Ectodermal cell (in vitro differentiated cells): Measurements from ENCODE around the gene ZFYVE9.
"Not testable (repeated sequence)": the region's sequence is repeated elsewhere in the genome, so short reads cannot be mapped to it uniquely, and the experiment has no call there.

Experiments used
- H3K27ac ChIP-seq: 2 replicates; pipeline ENCODE4 v1.7.0; 2013; ENCODE audit warnings: mild to moderate bottlenecking, low read depth, low read length; ENCODE audit not compliant: insufficient read depth, poor library complexity, severe bottlenecking
- H3K27me3 ChIP-seq: 2 replicates; pipeline ENCODE4 v1.7.0; 2013; ENCODE audit warnings: mild to moderate bottlenecking, low read length; ENCODE audit not compliant: insufficient read depth, control insufficient read depth, poor library complexity, severe bottlenecking
- H3K36me3 ChIP-seq: one replicate; pipeline ENCODE4 v1.7.0; 2013; ENCODE audit warnings: low read length; ENCODE audit not compliant: control insufficient read depth, insufficient read depth
- H3K4me1 ChIP-seq: one replicate; pipeline ENCODE4 v1.7.0; 2013; ENCODE audit warnings: low read length; ENCODE audit not compliant: control insufficient read depth, insufficient read depth
- H3K4me3 ChIP-seq: 2 replicates; pipeline ENCODE4 v1.7.0; 2013; ENCODE audit warnings: low read depth, low read length, control low read depth; ENCODE audit not compliant: insufficient read depth
- H3K9me3 ChIP-seq: 2 replicates; pipeline ENCODE4 v1.7.0; 2013; ENCODE audit warnings: mild to moderate bottlenecking, low read length, moderate library complexity; ENCODE audit not compliant: control insufficient read depth
- WGBS, 2 experiments: methylation state at CpG; one replicate each; pipeline ENCODE4 v1.1.7; 2013; ENCODE audit warnings: missing lambda C conversion rate in 2 of 2; 5-methylcytosine and 5-hydroxymethylcytosine counted together

Gene ZFYVE9

DNA sequence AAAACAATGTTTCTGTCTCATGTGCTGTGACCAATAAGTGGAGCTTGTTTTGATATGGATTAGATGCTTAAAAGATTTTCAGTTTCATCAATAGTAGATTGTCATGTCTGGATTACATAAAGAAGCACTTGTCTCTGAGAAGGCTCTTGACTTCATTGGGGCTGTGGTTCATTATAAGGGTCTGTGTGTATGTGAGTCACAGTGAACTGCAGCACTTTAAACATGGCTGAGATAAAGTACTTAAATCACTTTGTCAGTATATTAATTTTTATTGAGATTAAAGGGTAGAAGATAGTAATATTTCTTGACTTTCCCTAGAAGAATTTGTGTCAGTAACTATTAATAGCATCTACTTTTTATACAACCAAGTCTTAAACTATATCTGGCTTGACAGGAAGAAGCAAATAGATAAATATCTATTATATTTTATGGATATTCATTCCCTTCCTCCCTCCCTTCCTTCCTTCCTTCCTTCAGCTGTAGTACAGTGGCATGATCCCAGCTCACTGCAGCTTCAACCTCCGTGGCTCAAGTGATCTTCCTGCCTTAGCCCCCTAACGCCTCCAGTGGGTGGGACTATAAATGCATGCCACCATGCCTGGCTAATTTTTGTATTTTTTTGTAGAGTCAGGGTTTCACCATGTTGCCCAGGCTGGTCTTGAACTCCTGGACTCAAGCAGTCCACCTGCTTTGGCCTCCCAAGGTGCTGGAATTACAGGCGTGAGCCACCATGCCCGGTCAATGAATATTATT is 48.8 kb downstream of the ZFYVE9 start:
- H3K4me3 ChIP-seq: no peak overlapping the region
- no peaks in the 10 kb centered on the region for H3K4me1 ChIP-seq
- no peaks in the 10 kb centered on the region for H3K36me3 ChIP-seq
- H3K27me3 ChIP-seq: no peaks in the 10 kb centered on the region
- no peaks in the 10 kb centered on the region for H3K9me3 ChIP-seq
- H3K27ac ChIP-seq: no peak overlapping the region
- WGBS, 2 experiments: 60 to 79% methylated on average over 3 to 4 of the region's 4 CpGs

DNA sequence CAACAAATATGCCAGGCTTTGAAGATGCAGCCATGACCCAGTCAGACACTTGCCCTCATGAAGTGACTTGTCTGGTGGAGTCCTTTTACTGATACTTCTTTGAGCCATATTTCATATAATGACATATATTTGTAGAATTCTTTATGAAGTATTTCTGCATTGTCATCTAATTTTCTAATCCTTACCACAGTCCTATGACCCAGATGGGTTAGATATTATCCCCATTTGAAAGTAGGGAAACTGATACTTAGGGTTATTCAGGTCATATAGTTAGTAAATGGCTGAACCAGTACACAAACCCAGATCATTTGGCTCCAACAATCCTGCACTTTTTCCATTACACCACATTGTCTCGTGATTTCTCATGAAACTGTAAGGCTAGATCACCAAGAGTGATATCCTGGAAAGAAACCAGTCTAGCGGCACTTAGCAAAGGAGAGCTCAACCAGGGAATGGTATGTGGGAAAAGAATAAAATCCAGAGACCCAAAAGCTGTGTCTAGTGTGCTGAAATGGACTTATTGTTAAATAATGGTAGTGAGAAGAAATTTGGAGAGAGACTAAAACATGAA is 49.6 kb downstream of the ZFYVE9 start:
- no peaks in the 10 kb centered on the region for H3K36me3 ChIP-seq
- H3K9me3 ChIP-seq: no peaks in the 10 kb centered on the region
- H3K4me3 ChIP-seq: no peak overlapping the region
- no peaks in the 10 kb centered on the region for H3K4me1 ChIP-seq
- H3K27ac ChIP-seq: no peak overlapping the region
- 88 to 92% methylated on average over 2 of the region's 2 CpGs for WGBS, 2 experiments
- no peaks in the 10 kb centered on the region for H3K27me3 ChIP-seq

GRCh38 chr1:52192024-52192423 is 50.1 kb downstream of the ZFYVE9 start:
- Histone ChIP-seq H3K27ac (no peak overlapping the region), H3K4me3 (no peak overlapping the region), H3K9me3 (no peaks in the 10 kb centered on the region), H3K4me1 (no peaks in the 10 kb centered on the region), H3K36me3 (no peaks in the 10 kb centered on the region), H3K27me3 (no peaks in the 10 kb centered on the region)
- 91 to 100% methylated on average over 2 of the region's 2 CpGs for WGBS, 2 experiments

DNA sequence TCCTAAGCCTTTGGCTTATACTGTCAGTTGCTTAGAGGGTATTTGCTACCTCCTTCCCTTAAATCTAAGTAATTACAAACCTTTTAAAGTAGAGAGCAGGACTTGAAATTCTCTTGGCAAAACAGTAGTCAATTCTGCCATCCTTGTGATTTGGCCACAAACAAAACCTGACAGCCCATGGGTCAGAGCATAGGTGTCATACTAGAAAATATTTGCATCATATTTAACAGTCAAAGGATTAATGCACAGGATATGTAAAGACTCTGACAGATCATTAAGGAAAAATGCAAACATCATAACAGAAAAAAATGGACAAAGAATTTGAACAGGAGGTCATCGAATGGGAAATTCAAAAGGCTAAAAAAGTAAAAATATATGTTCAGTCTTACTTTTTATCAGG is 50.5 kb downstream of the ZFYVE9 start:
- 90% methylated on average over 1 of the region's 1 CpG; no CpG with 5 or more reads in 1 of the 2 experiments for WGBS, 2 experiments
- no peaks in the 10 kb centered on the region for H3K4me1 ChIP-seq
- no peaks in the 10 kb centered on the region for H3K9me3 ChIP-seq
- no peaks in the 10 kb centered on the region for H3K36me3 ChIP-seq
- H3K4me3 ChIP-seq: no peak overlapping the region
- H3K27ac ChIP-seq: no peak overlapping the region
- no peaks in the 10 kb centered on the region for H3K27me3 ChIP-seq

- Histone ChIP-seq H3K9me3 (no peaks in the 10 kb centered on the region), H3K4me1 (no peaks in the 10 kb centered on the region), H3K4me3 (no peak overlapping the region), H3K27ac (no peak overlapping the region), H3K27me3 (no peaks in the 10 kb centered on the region), H3K36me3 (no peaks in the 10 kb centered on the region)
- 82 to 83% methylated on average over 6 to 7 of the region's 7 CpGs for WGBS, 2 experiments
Observed at GRCh38 chr1:52193985-52194384, 52.1 kb downstream of the ZFYVE9 start.

GRCh38 chr1:52195161-52195560 is 53.3 kb downstream of the ZFYVE9 start:
- H3K27ac ChIP-seq: no peak overlapping the region
- no peak overlapping the region for H3K4me3 ChIP-seq
- no peaks in the 10 kb centered on the region for H3K36me3 ChIP-seq
- no peaks in the 10 kb centered on the region for H3K27me3 ChIP-seq
- no peaks in the 10 kb centered on the region for H3K9me3 ChIP-seq
- 83 to 92% methylated on average over 1 of the region's 1 CpG for WGBS, 2 experiments
- H3K4me1 ChIP-seq: no peaks in the 10 kb centered on the region

GRCh38 chr1:52203935-52204625 is 62.2 kb downstream of the ZFYVE9 start:
- Histone ChIP-seq H3K4me3 (no peak overlapping the region), H3K27ac (no peak overlapping the region), H3K36me3 (no peaks in the 10 kb centered on the region), H3K9me3 (no peaks in the 10 kb centered on the region), H3K4me1 (no peaks in the 10 kb centered on the region), H3K27me3 (no peaks in the 10 kb centered on the region)
- WGBS, 2 experiments: 95 to 96% methylated on average over 6 to 7 of the region's 7 CpGs

GRCh38 chr1:52204696-52205095 is 62.8 kb downstream of the ZFYVE9 start:
- Histone ChIP-seq H3K27me3 (no peaks in the 10 kb centered on the region), H3K4me3 (no peak overlapping the region), H3K27ac (no peak overlapping the region), H3K36me3 (no peaks in the 10 kb centered on the region), H3K9me3 (no peaks in the 10 kb centered on the region), H3K4me1 (no peaks in the 10 kb centered on the region)
- WGBS, 2 experiments: 92 to 97% methylated on average over 5 of the region's 5 CpGs

DNA sequence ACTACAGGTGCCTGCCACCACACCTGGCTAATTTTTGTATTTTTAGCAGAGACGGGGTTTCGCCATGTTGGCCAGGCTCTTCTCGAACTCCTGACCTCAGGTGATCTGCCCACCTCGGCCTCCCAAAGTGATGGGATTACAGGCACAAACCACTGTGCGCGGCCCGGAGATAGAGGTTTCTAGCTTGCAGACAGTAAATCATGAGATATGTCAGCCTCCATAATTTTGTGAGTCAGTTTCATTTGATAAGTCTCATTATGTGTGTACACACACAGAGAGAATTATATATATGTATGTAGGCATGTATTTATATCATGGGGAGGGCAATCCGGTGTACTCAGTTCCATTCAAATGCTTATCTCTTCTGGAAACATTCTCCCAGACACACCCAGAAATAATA is 64.8 kb downstream of the ZFYVE9 start:
- not testable (repeated sequence) for H3K9me3 ChIP-seq, H3K27ac ChIP-seq, H3K36me3 ChIP-seq, H3K4me3 ChIP-seq, H3K4me1 ChIP-seq, H3K27me3 ChIP-seq
- 97% methylated on average over 7 of the region's 8 CpGs for WGBS, 2 experiments

DNA sequence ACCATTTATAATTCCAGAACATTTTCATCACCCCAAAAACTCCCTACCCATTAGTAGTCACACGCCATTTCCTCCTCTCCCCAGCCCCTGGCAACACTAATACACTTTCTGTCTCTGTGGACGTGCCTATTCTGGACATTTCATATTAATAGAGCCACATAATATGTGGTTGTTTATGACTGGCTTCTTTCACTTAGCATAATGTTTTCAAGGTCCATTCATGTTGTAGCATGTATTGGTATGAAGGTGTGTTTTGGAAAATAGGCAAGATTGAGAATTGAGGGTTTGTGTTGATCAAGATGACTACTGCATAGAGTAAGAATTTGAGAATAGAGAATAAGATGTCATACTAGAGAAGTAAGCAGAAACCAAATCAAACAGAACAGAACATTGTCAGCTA is 67.5 kb downstream of the ZFYVE9 start:
- H3K4me3 ChIP-seq: no peak overlapping the region
- no peaks in the 10 kb centered on the region for H3K27me3 ChIP-seq
- no peaks in the 10 kb centered on the region for H3K4me1 ChIP-seq
- no peak overlapping the region for H3K27ac ChIP-seq
- no peaks in the 10 kb centered on the region for H3K36me3 ChIP-seq
- H3K9me3 ChIP-seq: no peaks in the 10 kb centered on the region
- WGBS, 2 experiments: 91 to 92% methylated on average over 1 to 2 of the region's 2 CpGs
